ENCODE data around the gene SLC17A7.

The SLC17A7 gene

DNA sequence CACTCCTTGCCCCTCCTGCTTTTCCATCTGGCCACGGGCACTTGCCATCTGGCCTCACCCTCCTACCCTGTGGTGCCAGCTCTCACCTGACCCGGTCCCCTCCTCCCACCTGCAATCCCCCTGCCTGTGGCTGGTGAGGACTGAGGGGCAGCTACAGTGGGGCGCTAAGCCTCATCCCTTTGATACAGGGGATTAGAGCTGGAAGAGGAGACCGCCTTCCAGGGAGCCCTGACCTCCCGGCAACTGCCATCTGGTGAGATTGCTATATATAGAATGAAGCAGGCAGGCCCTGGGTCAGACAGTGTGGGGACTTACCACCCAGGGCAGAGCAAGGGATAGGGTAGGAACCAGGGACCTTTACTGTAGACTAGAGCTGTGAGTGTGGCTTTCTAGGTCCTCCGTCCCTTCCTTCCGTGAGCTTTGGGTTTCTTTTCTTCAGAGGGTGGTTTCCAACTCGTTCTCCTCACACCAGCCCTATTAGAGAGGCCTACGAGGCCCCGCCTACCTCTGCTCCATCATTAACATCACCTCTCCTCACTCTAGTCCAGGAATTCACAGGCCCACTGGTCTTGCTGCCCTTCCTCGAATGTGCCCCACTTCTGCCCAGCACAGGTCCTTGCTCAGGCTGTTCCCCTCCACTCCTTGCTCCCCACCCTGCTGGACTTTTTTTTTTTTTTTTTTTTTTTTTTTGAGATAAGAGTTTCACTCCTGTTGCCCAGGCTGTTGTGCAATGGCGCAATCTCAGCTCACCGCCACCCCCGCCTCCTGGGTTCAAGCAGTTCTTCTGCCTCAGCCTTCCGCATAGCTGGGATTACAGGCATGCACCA is 45.5 kb downstream of the SLC17A7 start:
- Histone ChIP-seq H3K36me3 (no peaks in the 10 kb centered on the region), H4K20me1 (0 out of 22 replicates have a peak, but pooled peaks cover 0 to under 1% (median 0%) of the 10 kb centered on the region in 11 experiments), H3K27me3 (peaks cover 0 to 12% (median 4%) of the 10 kb centered on the region in 11 experiments; a peak in 9 of 22 replicates), H3K4me3 (no peak overlapping the region), H3K9ac (no peak overlapping the region), H3K27ac (no peak overlapping the region), H3K9me3 (replicated peaks in 1 of 11) (no peaks in the 10 kb centered on the region), H3K4me2 (peak overlapping the region in 8 of 11 experiments; percentile 3 to 61 (median 15); a peak in 5 of 22 replicates), H3K4me1 (peaks cover 0 to 72% (median 50%) of the 10 kb centered on the region in 10 experiments; a peak in 16 of 20 replicates)
- TF ChIP-seq Cebpa-rat (IDR thresholded peaks at IDR 0.05) = 0 out of 22 replicates have a peak, but pooled peaks of 1 of the 11 experiments have one; percentile 10

- no peak for TF ChIP-seq Cebpa-rat (IDR thresholded peaks at IDR 0.05)
- H3K4me3 ChIP-seq = no peak overlapping the region
- H3K27me3 ChIP-seq = peaks cover 0 to 19% (median 8%) of the 10 kb centered on the region in 11 experiments; a peak in 10 of 22 replicates
- no peak overlapping the region for H3K27ac ChIP-seq
- H3K4me2 ChIP-seq = peak overlapping the region in 6 of 11 experiments; percentile 6 to 43 (median 15); a peak in 6 of 22 replicates
- H3K36me3 ChIP-seq = no peaks in the 10 kb centered on the region
- no peaks in the 10 kb centered on the region for H3K9me3 ChIP-seq (replicated peaks in 1 of 11)
- H3K4me1 ChIP-seq = peaks cover 0 to 75% (median 46%) of the 10 kb centered on the region in 10 experiments; a peak in 17 of 20 replicates
- H3K9ac ChIP-seq = no peak overlapping the region
- peaks cover 0 to 9% (median 0%) of the 10 kb centered on the region in 11 experiments; a peak in 1 of 22 replicates for H4K20me1 ChIP-seq
Measured at GRCh38 chr19:49393881-49394280, 47.4 kb downstream of the SLC17A7 start.

GRCh38 chr19:49391581-49392399 is 49.5 kb downstream of the SLC17A7 start:
- TF ChIP-seq Cebpa-rat (IDR thresholded peaks at IDR 0.05) = no peak
- Histone ChIP-seq H3K4me2 (peak overlapping the region in 10 of 11 experiments; percentile 6 to 52 (median 32); a peak in 15 of 22 replicates), H3K9me3 (replicated peaks in 1 of 11) (no peaks in the 10 kb centered on the region), H4K20me1 (peaks cover 0 to 9% (median 0%) of the 10 kb centered on the region in 11 experiments; a peak in 1 of 22 replicates), H3K27me3 (peaks cover 0 to 19% (median 7%) of the 10 kb centered on the region in 11 experiments; a peak in 9 of 22 replicates), H3K27ac (no peak overlapping the region), H3K4me1 (peaks cover 11 to 71% (median 44%) of the 10 kb centered on the region in 10 experiments), H3K4me3 (no peak overlapping the region), H3K9ac (no peak overlapping the region), H3K36me3 (no peaks in the 10 kb centered on the region)

- H3K27ac ChIP-seq = no peak overlapping the region
- peaks cover 0 to 9% (median 0%) of the 10 kb centered on the region in 11 experiments; a peak in 1 of 22 replicates for H4K20me1 ChIP-seq
- no peak for TF ChIP-seq Cebpa-rat (IDR thresholded peaks at IDR 0.05)
- H3K4me2 ChIP-seq = peak overlapping the region in 7 of 11 experiments; percentile 19 to 49 (median 35); a peak in 11 of 22 replicates
- peaks cover 11 to 70% (median 41%) of the 10 kb centered on the region in 10 experiments for H3K4me1 ChIP-seq
- H3K4me3 ChIP-seq = no peak overlapping the region
- no peaks in the 10 kb centered on the region for H3K9me3 ChIP-seq (replicated peaks in 1 of 11)
- H3K9ac ChIP-seq = 0 out of 22 replicates have a peak overlapping the region, but pooled peaks of 1 of the 11 experiments have one; percentile 7
- H3K36me3 ChIP-seq = no peaks in the 10 kb centered on the region
- H3K27me3 ChIP-seq = peaks cover 0 to 19% (median 7%) of the 10 kb centered on the region in 11 experiments; a peak in 9 of 22 replicates
Measured at GRCh38 chr19:49390929-49391359, 50.4 kb downstream of the SLC17A7 start.

GRCh38 chr19:49390131-49390928 is 51.0 kb downstream of the SLC17A7 start:
- no peak for TF ChIP-seq Cebpa-rat (IDR thresholded peaks at IDR 0.05)
- H3K4me1 ChIP-seq = peaks cover 11 to 64% (median 38%) of the 10 kb centered on the region in 10 experiments
- peaks cover 0 to 9% (median 0%) of the 10 kb centered on the region in 11 experiments; a peak in 1 of 22 replicates for H4K20me1 ChIP-seq
- H3K4me3 ChIP-seq = no peak overlapping the region
- no peak overlapping the region for H3K27ac ChIP-seq
- H3K36me3 ChIP-seq = no peaks in the 10 kb centered on the region
- peak overlapping the region in 7 of 11 experiments; percentile 19 to 49 (median 35); a peak in 11 of 22 replicates for H3K4me2 ChIP-seq
- no peaks in the 10 kb centered on the region for H3K9me3 ChIP-seq (replicated peaks in 1 of 11)
- H3K9ac ChIP-seq = peak overlapping the region in 1 of 11 experiments; percentile 7; a peak in 1 of 22 replicates
- H3K27me3 ChIP-seq = peaks cover 0 to 19% (median 7%) of the 10 kb centered on the region in 11 experiments; a peak in 9 of 22 replicates

- Histone ChIP-seq H3K27me3 (peaks cover 0 to 19% (median 7%) of the 10 kb centered on the region in 11 experiments; a peak in 9 of 22 replicates), H3K9ac (no peak overlapping the region; a peak in 1 of 22 replicates), H3K36me3 (no peaks in the 10 kb centered on the region), H3K27ac (no peak overlapping the region), H3K4me3 (no peak overlapping the region), H3K4me1 (peaks cover 11 to 64% (median 38%) of the 10 kb centered on the region in 10 experiments), H3K9me3 (replicated peaks in 1 of 11) (no peaks in the 10 kb centered on the region), H3K4me2 (0 out of 22 replicates have a peak overlapping the region, but pooled peaks of 1 of the 11 experiments have one; percentile 15), H4K20me1 (peaks cover 0 to 9% (median 0%) of the 10 kb centered on the region in 11 experiments; a peak in 1 of 22 replicates)
- no peak for TF ChIP-seq Cebpa-rat (IDR thresholded peaks at IDR 0.05)
Measured at GRCh38 chr19:49389406-49389805, 51.9 kb downstream of the SLC17A7 start.

DNA sequence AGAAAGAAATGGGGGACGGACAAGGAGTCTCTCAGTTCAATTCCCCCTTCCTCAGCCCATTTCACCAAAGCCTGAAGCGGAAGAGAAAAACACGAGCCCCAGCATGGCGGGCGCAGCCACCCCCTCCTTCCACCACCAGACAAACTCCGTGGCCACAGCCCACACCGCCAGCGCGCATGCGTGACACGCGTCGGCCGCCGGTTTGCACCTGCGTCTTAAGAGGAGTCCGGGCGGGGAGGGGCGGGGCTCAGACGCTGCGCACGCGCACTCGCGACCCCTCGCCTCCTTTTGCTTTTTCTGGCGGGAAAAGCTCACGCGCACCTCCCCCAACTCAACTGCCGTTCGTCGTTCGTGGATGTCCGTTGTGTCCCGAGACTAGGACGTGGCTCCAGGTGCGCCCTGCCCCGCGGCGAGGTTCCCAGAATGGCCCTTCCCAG is 53.4 kb downstream of the SLC17A7 start, which contains the start of gene KASH5:
TSS of gene KASH5 (plus strand) at position 314 of the 437 bp plus-strand sequence. CDS start 2,635 bp downstream, outside the sequence.
- Histone ChIP-seq H3K4me1 (peaks cover 11 to 53% (median 35%) of the 10 kb centered on the region in 10 experiments), H3K9ac (0 out of 22 replicates have a peak within 1 kb of the TSS, but pooled peaks of 1 of the 11 experiments have one; percentile 17), H3K27me3 (peaks cover 0 to 19% (median 7%) of the 10 kb centered on the region in 11 experiments; a peak in 9 of 22 replicates), H3K9me3 (replicated peaks in 1 of 11) (peaks cover 5 to 13% (median 6%) of the 10 kb centered on the region in 11 experiments; a peak in 18 of 22 replicates), H3K4me3 (no peak within 1 kb of the TSS), H3K36me3 (no peaks in the 10 kb centered on the region), H3K4me2 (peak within 1 kb of the TSS; percentile 44 to 81 (median 72)), H3K27ac (no peak within 1 kb of the TSS), H4K20me1 (peaks cover 0 to 9% (median 0%) of the 10 kb centered on the region in 11 experiments; a peak in 1 of 22 replicates)
- no peak for TF ChIP-seq Cebpa-rat (IDR thresholded peaks at IDR 0.05)
